NCI-H1048 (cell line): ENCODE data around the gene ATRIP.

Experiments used
- DNase-seq: peaks from one replicate; lab custom pipeline; 2025; lab: John Stamatoyannopoulos, UW

Gene ATRIP

DNA sequence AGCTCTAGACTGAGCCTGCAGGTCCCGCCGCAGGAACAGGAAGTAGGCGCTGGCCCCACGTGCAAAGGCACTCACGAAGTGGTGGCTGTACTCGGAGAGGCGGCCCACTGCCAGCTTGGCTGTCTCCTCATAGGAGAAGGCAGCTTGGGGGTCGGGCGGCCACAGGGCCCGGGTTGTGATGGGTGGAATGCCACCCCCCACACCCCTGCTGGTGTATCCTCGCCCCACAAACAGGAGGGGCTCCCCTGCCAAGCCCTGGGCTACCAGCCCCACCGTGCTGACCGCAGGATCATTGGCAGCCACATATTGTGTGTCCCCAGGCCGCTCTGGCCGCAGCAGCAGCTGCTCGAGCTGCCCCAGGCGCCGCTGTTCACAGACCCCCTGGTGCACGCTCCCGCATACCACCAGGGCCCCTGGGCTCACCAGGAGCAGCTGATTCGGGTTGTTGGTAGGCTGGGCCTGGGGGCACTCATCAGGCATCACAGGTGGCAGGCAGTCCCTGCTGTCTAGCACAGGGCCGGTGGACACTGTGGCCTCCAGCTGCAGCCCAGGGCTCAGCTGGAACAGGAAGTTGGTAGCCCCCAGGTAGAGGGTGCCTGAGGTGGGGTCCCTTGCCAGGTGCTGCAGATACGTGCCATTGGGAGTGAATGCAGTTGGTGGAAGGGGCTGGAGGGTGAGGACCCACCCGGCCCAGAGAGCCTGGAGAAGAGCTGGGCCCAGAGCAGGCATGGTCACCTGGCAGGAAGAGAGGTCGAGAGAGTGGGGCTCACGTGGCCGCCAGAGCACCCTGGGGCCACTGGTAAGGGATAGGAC, 22.4 kb upstream of the ATRIP start:
- no peak for DNase-seq

DNA sequence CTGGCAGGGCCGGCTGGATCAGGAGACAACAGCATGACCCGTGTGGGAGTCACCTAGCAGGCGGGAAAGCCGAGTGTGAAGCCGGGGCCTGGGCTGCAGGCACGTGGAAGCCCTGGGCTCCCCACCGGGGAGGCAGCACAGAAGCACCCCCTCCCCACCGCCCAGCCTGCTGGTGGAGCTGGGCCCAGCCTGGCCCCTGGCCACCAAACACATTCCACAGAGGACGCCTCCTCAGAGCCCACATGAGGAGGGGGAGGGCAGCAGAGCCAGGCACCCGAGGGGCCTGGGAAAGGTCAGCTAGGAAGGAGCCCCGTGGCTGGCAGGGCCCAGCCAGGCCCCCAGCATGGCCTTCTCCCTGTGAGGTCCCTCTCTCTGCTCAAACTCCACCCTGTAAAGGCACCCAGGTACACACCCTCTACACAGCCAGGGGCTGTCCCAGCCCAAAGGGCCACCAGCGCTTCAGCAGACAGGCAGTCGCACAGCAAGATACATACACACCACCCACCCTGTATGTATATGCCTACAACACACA, 21.2 kb upstream of the ATRIP start:
- DNase-seq, result no peak

DNA sequence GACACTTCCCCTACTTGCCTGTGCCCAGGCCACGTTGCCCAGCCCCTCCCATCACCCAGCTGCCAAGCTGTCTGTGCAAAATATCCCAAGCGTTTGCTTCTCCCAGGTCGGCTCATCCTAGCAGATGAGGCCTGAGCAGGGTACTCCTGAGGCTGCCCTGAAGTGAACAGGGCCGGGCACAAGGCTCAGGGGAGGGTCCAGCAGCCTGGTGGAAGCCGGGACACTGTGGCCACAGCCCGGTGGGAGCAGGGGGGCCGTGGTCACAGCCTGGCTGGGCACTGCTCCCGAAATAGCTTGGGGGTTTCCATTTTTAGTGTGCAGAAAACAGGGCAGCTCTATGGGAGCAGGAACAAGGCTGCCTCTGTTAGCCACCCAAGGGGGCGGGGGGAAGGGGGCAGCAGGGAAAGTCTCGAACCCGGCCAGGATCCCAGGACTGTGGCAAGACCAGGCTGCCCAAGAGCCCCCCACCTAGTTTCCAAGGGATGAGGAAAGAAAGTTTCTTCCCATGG, 20.1 kb upstream of the ATRIP start:
- DNase-seq, result no peak

DNA sequence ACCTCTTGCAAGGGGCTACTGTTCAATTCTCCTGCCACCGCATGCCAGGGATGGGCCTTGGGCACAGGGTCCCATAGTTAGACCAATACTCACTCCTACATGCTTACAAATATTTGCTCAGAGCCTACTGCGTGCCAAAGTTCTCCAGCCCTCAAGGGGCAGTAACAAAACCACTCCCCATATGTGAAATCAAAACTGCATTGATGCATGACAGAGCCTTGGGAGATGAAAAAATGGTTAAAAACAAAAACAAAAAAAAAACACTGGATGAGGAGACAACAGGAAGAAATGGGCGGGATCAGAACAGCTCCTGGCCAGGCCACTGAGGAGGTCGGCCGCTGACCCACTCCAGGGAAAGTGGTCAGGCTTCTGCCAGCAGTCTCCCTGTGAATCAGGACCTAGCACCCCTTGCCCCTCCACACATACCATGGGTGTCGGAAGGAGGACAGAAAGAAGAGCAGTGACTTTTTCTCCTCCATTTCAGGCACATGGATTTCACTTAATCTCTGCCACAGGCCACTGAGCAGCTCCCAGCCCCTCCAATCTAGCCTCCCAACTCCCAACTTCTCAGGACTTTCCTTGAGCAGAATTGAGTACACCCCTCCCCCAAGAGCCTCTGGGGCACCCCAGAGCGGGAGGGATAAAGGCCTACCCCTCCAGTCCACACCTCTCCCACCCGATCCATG, 19.4 kb upstream of the ATRIP start:
- DNase-seq, result no peak

DNA sequence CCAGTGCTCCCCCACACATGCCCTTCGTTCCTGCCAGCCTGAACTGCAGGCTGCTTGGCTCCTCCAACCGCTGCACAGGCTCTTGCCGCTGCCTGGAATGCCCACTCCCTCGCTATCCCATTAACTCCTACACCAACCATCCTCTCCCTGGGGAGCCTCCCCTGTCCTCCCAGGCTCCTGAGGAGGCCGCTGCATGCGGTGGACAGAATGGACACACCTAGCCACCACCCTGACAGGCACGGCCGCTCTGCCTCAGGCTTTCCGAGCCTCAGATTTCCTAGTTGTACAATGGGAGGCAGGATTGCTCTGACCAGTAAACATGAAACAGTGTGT, 18.9 kb upstream of the ATRIP start:
- no peak for DNase-seq

DNA sequence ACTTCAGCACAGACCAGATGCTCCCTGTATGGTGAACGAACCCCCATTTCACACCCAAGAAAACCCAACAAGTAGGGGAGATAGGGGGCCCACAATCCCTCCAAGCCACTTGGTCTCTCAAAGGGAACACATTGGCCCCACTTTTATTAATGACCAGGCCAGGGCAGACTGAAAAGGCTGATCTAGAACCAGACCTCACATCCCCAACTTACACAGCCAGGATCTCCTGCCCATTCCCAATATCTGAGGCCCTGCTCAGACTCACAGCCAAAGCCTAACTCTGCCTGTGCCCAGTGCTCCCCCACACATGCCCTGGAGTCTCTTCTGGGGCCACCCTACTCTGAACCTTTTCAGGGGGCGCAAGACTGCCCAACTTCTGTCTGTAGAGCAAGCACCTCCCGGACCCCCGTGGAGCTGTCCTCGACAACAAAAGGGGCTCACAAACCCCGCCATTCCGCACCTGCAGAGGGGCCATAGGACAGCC, 18.4 kb upstream of the ATRIP start:
- no peak for DNase-seq

DNA sequence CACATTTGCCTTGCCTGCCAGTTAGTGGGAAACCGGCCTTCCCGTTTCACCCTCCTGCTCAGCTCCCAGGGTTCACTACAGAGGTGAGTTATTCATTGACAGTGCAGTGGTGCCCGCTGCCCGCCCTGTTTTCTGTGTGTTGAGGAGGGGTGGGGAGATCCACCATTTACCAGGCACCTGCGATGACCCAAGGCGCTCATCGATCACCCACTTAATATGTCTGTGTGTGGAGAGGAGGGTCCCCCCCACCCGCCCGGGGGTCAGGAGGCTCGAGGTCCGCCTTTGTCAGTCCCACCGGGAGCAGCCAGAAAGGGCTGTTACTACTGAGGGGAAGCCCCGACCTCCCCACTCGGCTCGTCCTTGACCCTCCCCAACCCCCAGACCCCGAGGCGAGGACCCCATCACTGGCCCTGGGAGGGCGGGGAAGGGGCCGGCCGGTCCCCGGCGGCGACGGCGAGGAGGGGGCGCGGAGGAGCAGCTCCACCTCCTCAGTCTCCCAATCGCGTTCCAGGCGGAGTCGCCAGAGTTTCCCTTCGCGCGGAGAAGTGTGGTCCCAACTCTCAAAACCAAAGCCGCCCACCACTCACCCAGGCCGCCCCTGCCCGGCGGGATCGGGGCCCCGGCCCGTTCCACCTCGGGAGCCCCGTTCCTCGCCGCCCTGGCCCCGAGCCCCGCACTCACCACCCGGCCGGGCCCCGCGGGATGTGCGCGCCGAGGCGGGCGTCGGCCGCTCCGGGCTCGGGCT, 17.8 kb upstream of the ATRIP start:
- no peak for DNase-seq

DNA sequence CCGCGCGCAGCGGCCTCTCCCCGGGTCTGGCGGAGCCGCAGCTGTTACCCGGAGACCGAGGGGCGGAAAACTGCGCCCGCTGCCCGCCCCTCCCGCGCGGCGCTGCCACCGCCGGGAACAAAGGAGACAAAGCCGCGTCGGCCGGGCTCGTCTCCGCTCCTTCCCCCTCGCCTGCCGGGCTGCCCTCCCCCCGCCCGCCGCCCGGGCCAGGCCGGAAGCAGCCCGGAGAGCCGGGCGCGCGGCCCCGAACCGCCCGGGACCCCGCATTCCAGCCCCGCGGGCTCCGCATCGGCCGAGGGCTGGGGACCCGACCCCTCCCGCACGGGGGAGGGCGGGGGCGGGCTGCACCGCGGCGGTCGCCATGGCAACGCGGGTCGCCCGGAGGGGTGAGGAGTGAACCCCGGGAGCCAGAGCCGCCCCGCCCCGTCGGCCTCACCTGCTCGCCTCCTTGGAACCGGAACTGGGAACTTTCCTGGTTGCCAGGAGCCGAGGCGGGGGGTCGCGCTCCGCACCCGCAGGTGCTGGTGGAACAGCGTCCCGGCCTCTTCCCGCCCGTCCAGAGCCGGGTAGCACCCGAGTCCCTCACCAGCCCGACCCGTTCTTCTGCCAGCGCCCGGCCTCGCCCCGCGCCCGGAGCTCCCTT, 17.1 kb upstream of the ATRIP start:
- DNase-seq, result peak; percentile 52

DNA sequence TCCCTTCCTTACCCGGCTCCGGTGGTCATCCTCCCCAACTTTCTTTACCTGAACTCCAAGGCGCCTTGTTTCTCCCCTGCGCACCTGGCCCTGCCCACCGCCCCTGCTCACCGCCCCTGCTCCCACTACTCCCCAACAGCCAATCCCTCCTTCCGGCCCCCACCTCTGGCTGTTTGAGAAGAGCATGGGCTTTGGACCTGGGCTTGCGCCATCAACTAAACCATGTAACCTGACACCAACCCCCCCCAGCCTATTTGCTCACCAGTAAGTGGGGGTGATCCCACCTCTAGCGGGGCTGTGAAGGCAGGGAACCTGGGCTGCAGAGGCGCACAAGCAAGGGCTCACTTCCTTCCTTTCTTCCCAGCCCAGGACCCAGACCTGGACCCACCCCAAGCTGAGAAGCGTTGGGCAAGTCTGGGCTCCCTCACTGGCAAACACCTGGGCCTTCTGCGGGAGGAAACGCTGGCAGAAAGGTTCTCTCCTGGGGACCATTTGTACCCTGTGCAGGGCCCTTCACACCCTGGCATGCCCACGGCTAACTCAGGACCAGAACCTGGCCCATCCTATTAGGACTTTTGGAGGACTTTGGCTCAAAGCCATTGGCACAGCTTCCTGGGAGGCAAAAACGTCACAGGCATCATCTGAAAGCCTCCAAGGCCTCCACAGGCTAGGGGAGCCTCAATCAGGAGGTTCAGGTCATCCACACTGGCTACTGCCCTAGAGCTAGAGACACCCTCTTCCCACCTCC, 16.4 kb upstream of the ATRIP start, which contains the start of gene PLXNB1:
PLXNB1 (minus strand) TSS at position 127 of the 748 bp plus-strand sequence. CDS start 5,475 bp downstream, outside the sequence.
- DNase-seq, result peak; percentile 44

DNA sequence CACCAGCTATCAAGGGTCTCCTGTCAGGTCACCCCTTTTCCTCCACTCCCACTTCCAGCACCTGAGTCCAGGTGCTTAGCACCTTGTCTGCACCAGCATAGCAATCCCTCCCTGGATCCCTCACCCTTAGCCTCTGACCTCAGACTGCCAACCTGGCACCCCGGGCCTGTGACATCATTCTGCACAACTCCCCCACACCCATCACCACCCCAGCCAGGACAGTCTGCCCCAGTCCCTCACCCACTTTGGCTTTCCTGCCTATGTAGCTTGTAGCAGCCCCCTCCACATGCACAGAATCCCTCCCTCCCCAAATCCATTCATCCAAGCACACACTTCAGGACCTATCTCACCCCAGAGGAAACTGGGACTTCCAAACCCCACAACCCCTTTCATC, 15.8 kb upstream of the ATRIP start:
- DNase-seq, result no peak

DNA sequence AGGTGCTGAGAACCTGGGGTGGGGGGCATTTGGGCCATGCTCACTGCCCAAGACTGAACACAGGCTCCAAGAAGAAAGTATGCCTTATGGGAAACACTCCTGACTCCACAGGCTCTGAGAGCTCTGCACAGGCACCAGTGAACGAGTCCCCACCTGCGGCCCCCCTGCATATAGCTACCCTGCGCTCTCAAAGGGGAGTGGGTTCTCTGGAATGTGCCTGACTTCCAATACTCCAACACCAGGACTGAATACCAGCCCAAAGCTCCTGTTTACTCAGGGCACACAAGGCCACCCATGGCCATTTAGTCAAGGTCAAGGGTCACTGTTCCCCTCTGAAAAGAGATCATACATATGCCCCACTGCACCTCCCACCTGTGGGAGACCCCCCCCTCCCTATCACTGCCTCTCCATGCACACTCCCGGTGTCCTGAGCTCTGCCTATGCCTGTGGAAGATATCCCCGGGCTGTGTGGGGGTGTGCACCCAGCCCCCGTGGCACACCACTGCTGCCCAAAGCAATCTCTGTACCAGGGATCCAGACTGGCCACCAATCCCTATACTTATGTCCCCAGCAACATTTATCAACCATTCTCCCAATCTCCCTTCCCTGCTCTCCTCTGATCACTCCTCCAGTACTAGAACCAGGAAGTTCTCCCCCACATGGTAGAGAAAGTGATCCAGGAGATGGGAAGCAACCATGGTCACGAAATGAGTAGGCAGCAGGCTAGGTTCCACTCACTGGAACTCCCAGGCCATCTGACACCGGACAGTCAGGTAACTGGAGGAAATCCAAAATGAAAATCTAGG, 15.1 kb upstream of the ATRIP start:
- DNase-seq, result no peak

DNA sequence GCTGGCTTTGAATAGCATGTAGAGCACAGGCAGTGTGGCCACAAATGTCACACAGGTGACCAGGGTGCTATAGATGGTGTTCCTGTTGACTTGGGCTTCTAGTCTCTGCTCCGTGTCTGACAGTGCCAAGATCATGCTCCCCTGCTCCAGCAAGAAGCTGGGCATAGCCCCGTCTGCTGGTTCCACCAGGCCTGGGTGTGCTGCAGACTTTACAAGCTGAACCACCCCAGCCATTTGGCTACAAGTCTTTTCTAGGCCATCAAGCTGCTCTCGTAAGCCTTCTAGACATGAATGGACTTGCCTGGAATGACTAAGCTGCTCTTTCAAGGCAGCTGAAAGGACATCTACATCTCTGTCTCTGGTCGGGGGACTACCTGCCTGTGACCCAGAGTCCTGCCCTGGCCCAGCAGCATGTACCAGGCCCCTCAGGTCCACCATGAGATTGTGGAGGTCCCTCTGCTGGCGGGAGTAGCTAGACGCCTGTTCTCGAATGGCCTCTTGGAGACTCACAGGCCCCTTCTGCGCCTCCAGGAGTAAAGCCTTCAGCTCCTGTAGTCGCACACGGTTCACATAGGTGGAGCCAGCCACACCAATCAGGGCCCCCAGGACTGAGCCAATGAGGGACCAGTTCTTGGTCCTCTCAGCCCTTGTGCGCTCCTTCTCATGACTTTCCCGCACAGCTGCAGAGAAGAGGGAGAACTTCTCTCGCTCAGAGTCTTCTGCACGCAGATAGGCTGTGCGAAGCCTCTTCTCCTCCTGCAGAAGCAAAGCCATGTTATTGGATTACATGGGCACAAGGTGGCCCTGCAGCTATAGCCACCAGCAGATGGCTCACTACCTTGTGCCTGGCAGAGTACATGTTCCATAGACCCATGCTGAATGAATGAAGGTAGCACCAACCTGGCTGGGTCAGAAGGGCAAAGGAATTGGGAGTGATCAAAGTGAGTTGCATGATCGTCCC, 13.8 kb upstream of the ATRIP start:
- DNase-seq, result no peak

DNA sequence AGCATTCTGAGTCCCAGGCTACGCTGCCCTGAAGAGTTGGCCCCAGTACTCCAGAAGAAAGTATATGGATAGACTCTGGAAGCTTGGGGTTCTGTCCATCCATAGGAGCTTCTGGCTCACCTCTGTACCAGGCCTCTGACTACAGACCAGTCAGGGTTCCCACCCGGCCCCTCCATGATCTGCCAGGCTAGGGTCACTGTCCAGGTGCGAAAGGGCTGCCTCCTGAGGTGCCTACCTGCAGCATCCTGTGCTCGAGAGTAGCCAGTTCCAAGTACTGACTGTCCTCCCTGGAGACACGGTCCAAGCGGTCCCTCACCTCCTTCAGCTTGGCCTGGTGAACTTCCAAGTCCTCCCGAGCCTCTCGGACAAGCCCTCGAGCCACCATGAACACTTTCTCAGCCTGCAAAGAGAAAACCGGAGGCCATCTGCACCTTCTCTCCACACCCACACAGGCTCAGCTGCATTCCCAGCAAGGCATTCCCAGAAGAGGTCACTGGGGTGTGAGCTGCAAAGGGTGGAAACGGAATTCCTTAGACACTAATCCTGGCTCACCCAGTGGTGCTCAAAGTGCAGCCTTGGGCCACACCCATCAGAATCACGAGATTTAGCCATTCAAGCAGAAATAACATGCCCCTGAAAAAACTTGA, 12.9 kb upstream of the ATRIP start:
- no peak for DNase-seq

DNA sequence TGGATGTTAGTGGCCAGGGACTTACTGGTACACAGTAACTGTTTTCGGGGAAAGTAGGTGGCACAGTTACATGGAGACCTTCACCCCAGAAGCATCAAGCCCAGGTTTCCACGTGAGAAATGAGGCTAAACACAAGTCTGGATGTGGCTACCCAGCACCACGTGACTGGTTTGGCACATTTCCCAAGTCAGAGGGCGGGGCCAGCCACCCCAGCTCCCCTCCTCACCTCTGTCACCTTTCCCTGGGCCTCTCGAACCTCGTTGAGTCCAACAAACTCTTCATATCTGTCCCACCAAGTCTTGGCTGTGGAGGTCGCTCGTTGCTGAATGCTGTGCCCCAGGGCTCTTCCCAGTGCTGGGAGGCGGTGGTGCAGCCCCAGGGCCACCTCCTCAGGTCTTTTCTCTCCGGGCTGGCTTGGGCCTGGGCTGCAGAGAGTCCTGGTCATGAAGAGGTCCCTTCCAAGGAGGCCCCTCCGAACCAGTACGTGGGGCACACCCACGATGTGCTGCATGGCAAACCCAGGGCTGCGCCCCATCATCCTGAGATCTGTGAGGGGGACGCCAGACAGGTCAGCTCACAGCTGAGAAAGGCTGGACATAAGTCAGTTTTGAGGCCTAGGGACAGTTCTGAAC, 11.8 kb upstream of the ATRIP start:
- no peak for DNase-seq

DNA sequence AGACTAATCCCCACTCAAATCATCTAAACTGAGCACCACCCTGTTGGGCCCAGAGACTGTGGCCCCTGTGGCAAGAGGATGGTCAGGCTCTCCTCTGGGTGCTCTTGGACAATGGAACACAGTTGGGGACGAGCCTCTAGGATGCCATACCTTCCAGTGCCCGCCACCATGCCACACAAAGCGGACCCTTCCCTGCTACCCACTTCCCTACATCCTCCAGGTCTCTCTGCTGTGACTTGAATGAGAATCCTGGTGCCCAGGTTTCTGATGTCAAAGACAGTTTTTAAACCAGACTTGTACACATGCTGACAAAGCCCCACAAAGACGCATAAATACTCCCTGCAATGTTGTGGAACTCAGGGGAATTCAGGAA, 11.3 kb upstream of the ATRIP start:
- no peak for DNase-seq

DNA sequence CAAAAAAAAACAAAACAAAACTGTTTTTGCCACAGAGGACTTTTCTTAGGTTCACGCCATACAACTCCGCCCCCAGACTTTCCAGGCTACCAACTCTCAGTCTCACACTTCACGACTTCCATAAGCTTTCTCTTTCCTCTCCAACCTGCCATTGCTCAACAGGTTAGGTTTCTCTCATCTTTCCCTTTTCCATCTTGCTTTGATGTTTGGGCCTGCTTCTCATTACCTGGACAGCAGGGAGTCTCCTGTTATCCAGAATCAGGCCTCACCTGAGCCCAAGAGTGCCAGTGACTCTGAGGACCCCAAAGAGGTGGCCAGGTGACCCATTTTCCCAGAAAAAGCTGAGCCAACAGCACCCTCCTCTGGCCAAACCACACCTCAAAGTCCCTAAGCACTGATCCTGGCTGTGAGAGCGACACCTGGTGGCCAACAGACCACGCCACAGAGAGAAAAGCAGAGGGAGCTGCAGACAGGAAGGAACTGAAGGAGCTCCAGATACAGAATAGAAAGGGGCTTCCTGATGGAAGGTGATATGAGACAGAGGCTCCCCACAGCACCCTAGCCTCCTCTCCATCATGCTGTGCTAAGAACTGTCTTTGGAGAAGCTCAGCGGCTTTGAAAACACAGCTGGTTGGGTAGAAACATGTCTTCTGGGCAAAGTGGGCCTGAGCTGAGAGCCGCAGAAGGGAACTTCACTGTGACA, 10.6 kb upstream of the ATRIP start:
- peak; percentile 38 for DNase-seq

DNA sequence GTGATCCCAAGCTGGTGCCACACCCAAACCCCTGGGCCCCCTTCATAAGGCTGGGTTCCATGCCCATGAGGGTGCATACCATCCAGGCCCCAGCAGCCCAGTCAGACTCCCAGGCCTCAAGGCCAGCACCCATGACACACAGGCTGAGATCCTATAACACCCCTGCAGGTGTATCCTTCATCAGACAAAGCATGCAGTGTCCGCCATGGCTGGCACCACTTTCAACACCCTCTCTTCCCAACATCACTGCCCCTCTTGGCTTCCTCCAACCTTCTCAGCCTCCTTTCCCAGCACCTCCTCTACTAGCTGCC, 10.1 kb upstream of the ATRIP start:
- DNase-seq, result no peak

DNA sequence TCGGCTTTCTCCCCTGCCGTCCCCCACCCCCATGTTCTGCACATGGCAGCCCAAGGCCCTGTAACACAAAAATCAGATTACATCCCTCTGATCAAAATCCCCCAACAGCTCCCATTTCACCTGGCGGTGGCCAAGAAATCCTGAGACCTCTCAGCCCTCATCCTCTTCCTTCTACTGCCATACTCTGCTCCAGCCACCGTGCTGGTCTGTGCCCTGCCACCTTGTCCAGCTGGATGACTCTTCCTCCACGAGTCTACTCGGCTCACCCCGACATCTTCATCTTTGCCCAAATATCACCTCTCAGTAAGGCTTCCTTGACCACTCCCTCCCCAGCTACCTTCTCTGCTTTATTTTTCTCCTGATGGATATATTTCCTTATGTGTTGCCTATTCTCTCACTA, 9.7 kb upstream of the ATRIP start:
- DNase-seq, result no peak
